ENCODE measurements around the gene ARMC2. TPM values are rescaled to one million over a fixed set of nuclear protein-coding genes. Genes with fewer than 3 reads are reported as not detected.

Gene ARMC2
- total RNA-seq, 2 experiments from 2014 or later: 5.2 to 5.7 TPM

- Mint-ChIP-seq H3K27ac (no peak overlapping the region), H3K4me3 (no peak overlapping the region), H3K4me1 (ENCODE audit: low read depth) (peaks cover 16% of the 10 kb centered on the region), H3K36me3 (ENCODE audit: low read depth) (no peaks in the 10 kb centered on the region), H3K27me3 (peaks cover 4% of the 10 kb centered on the region), H3K9me3 (no peaks in the 10 kb centered on the region)
- no peaks in the 10 kb centered on the region for H3K27me3 ChIP-seq (ENCODE audit: control insufficient read depth in 1 of 2, insufficient read depth in 2 of 2, low read length in 2 of 2)
- ATAC-seq (ENCODE audit: poor library complexity) (no peak), DNase-seq (no peak)
- intact Hi-C loops (cut with DNase I, micrococcal nuclease): loop anchor here in 1 of 2 experiments (5.0 to 10.0 kb wide), 2 partner anchors 103 to 769 kb away; partner anchors contain the start of gene OSTM1
- TF ChIP-seq, protein P1, sequence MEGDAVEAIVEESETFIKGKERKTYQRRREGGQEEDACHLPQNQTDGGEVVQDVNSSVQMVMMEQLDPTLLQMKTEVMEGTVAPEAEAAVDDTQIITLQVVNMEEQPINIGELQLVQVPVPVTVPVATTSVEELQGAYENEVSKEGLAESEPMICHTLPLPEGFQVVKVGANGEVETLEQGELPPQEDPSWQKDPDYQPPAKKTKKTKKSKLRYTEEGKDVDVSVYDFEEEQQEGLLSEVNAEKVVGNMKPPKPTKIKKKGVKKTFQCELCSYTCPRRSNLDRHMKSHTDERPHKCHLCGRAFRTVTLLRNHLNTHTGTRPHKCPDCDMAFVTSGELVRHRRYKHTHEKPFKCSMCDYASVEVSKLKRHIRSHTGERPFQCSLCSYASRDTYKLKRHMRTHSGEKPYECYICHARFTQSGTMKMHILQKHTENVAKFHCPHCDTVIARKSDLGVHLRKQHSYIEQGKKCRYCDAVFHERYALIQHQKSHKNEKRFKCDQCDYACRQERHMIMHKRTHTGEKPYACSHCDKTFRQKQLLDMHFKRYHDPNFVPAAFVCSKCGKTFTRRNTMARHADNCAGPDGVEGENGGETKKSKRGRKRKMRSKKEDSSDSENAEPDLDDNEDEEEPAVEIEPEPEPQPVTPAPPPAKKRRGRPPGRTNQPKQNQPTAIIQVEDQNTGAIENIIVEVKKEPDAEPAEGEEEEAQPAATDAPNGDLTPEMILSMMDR (IDR thresholded peaks at IDR 0.05): no peak
- no peak overlapping the region for H3K27ac ChIP-seq (ENCODE audit: low read depth in 1 of 2, low read length in 2 of 2)
- H3K9me3 ChIP-seq (ENCODE audit: control insufficient read depth in 1 of 2, insufficient read depth in 1 of 2, low read length in 2 of 2): no peaks in the 10 kb centered on the region
- POLR2A ChIA-PET: interaction anchor here (1.4 to 2.3 kb wide), 3 partner anchors 11 to 285 kb away, joined by 4 to 7 read pairs (median 5); no protein-coding TSS in a partner anchor
- H3K4me3 ChIP-seq (ENCODE audit: low read length): no peak overlapping the region
- CTCF ChIA-PET: no interaction called here
- no peaks in the 10 kb centered on the region for H3K36me3 ChIP-seq (ENCODE audit: insufficient read depth, low read length)
- peaks cover 16% of the 10 kb centered on the region for H3K4me1 ChIP-seq (ENCODE audit: insufficient read depth, low read length)
These were observed 4.1 kb upstream of the ARMC2 start for GRCh38 chr6:108844135-108844534.

GRCh38 chr6:108845145-108845544, 3.1 kb upstream of the ARMC2 start:
- TF ChIP-seq, protein P1 (IDR thresholded peaks at IDR 0.05): no peak
- no peaks in the 10 kb centered on the region for H3K36me3 Mint-ChIP-seq (ENCODE audit: low read depth)
- no peak overlapping the region for H3K27ac ChIP-seq (ENCODE audit: low read depth in 1 of 2, low read length in 2 of 2)
- no peak overlapping the region for H3K27ac Mint-ChIP-seq
- peaks cover 4% of the 10 kb centered on the region for H3K27me3 Mint-ChIP-seq
- no peaks in the 10 kb centered on the region for H3K9me3 ChIP-seq (ENCODE audit: control insufficient read depth in 1 of 2, insufficient read depth in 1 of 2, low read length in 2 of 2)
- intact Hi-C loops (cut with DNase I, micrococcal nuclease): loop anchor here in 1 of 2 experiments (5.0 to 10.0 kb wide), 4 partner anchors 167 to 770 kb away; partner anchors contain the start of genes OSTM1, SESN1 and ZBTB24
- POLR2A ChIA-PET: interaction anchor here (1.4 to 2.3 kb wide), 3 partner anchors 10 to 286 kb away, joined by 4 to 7 read pairs (median 5); no protein-coding TSS in a partner anchor
- no peaks in the 10 kb centered on the region for H3K9me3 Mint-ChIP-seq
- H3K4me1 ChIP-seq (ENCODE audit: insufficient read depth, low read length): peaks cover 16% of the 10 kb centered on the region
- no peak overlapping the region for H3K4me3 ChIP-seq (ENCODE audit: low read length)
- CTCF ChIA-PET: interaction anchor here (1.1 kb wide), 1 partner anchor 9 kb away, joined by 4 read pairs; no protein-coding TSS in a partner anchor
- peaks cover 23% of the 10 kb centered on the region for H3K4me1 Mint-ChIP-seq (ENCODE audit: low read depth)
- no peak for DNase-seq
- no peak for ATAC-seq (ENCODE audit: poor library complexity)
- H3K27me3 ChIP-seq (ENCODE audit: control insufficient read depth in 1 of 2, insufficient read depth in 2 of 2, low read length in 2 of 2): no peaks in the 10 kb centered on the region
- H3K4me3 Mint-ChIP-seq: no peak overlapping the region
- no peaks in the 10 kb centered on the region for H3K36me3 ChIP-seq (ENCODE audit: insufficient read depth, low read length)

GRCh38 chr6:108846101-108846500, 2.1 kb upstream of the ARMC2 start:
- Histone ChIP-seq H3K4me1 (ENCODE audit: insufficient read depth, low read length) (peaks cover 16% of the 10 kb centered on the region), H3K27me3 (ENCODE audit: control insufficient read depth in 1 of 2, insufficient read depth in 2 of 2, low read length in 2 of 2) (no peaks in the 10 kb centered on the region), H3K27ac (ENCODE audit: low read depth in 1 of 2, low read length in 2 of 2) (no peak overlapping the region), H3K9me3 (ENCODE audit: control insufficient read depth in 1 of 2, insufficient read depth in 1 of 2, low read length in 2 of 2) (no peaks in the 10 kb centered on the region), H3K36me3 (ENCODE audit: insufficient read depth, low read length) (no peaks in the 10 kb centered on the region), H3K4me3 (ENCODE audit: low read length) (no peak overlapping the region)
- POLR2A ChIA-PET: interaction anchor here (0.6 to 2.3 kb wide), 5 partner anchors 10 to 287 kb away, joined by 3 to 7 read pairs (median 5); no protein-coding TSS in a partner anchor
- Mint-ChIP-seq H3K36me3 (ENCODE audit: low read depth) (no peaks in the 10 kb centered on the region), H3K27ac (peak overlapping the region; percentile 14), H3K27me3 (peaks cover 4% of the 10 kb centered on the region), H3K4me1 (ENCODE audit: low read depth) (peaks cover 32% of the 10 kb centered on the region), H3K4me3 (peak overlapping the region; percentile 70), H3K9me3 (no peaks in the 10 kb centered on the region)
- no peak for DNase-seq
- CTCF ChIA-PET: interaction anchor here (1.1 kb wide), 1 partner anchor 10 kb away, joined by 4 read pairs; no protein-coding TSS in a partner anchor
- TF ChIP-seq, protein P1 (IDR thresholded peaks at IDR 0.05): no peak
- no peak for ATAC-seq (ENCODE audit: poor library complexity)
- intact Hi-C loops (cut with DNase I, micrococcal nuclease): loop anchor here in 1 of 2 experiments (5.0 to 10.0 kb wide), 4 partner anchors 166 to 771 kb away; partner anchors contain the start of genes OSTM1, SESN1 and ZBTB24
